Suprapubic skin (tissue), 3 donors: ENCODE measurements around the gene CTDSP1.

Experiments
- CTCF ChIP-seq, 2 donors: fragments of 200-600 bp in 1 of 2; fragments of 450-650 bp in 1 of 2; sonication (generic) in 1 of 2; IDR thresholded peaks; one replicate each; pipeline ENCODE4 v1.5.1; 2016 to 2019; ENCODE audit warnings: antibody characterized with exemption in 2 of 2, mild to moderate bottlenecking in 1 of 2, moderate library complexity in 1 of 2
- POLR2A ChIP-seq, 2 donors: fragments of 450-650 bp; IDR thresholded peaks; one replicate each; pipeline ENCODE4 v1.6.1; 2017; ENCODE audit warnings: antibody characterized with exemption in 2 of 2, mild to moderate bottlenecking in 2 of 2, moderate library complexity in 2 of 2

- TF ChIP-seq CTCF (IDR thresholded peaks at IDR 0.05), result no peak
- no peak for TF ChIP-seq POLR2A (IDR thresholded peaks at IDR 0.05)
Measured at GRCh38 chr2:218386505-218387368, 12.9 kb upstream of the CTDSP1 start.
